ENCODE data around the gene MVP. TPM values are rescaled to one million over a fixed set of nuclear protein-coding genes. Genes with fewer than 3 reads are reported as not detected.

The MVP gene
- total RNA-seq, 6 experiments from 2014 or later, result 234 to 296 (median 268) TPM

DNA sequence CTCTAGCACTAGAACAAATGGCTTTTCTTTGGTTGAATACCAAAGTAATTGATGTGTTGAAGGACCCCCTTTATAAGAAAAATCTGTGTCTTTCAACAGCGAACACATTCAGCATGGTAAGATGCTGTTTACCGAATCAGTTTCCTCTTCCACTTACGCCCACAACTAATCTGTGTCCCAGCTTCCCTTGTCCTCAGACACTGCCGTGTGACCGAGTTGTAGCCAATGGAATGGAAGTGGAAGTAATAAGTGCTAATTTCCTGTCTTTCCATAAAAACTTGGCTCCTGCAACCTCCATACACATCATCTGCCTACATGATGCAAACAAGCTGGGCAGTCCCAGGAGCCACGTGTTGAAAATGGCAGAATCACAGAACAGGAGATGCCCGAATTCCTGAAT is 32.4 kb downstream of the MVP start:
- Mint-ChIP-seq H3K4me3 (no peak overlapping the region), H3K27me3 (ENCODE audit: insufficient read depth) (peaks cover 8% of the 10 kb centered on the region), H3K9me3 (no peaks in the 10 kb centered on the region), H3K27ac (no peak overlapping the region), H3K36me3 (ENCODE audit: low read depth) (peaks cover 16% of the 10 kb centered on the region), H3K4me1 (ENCODE audit: low read depth) (peaks cover 13% of the 10 kb centered on the region)
- DNase-seq, result peak; percentile 50
- TF ChIP-seq, protein P1, sequence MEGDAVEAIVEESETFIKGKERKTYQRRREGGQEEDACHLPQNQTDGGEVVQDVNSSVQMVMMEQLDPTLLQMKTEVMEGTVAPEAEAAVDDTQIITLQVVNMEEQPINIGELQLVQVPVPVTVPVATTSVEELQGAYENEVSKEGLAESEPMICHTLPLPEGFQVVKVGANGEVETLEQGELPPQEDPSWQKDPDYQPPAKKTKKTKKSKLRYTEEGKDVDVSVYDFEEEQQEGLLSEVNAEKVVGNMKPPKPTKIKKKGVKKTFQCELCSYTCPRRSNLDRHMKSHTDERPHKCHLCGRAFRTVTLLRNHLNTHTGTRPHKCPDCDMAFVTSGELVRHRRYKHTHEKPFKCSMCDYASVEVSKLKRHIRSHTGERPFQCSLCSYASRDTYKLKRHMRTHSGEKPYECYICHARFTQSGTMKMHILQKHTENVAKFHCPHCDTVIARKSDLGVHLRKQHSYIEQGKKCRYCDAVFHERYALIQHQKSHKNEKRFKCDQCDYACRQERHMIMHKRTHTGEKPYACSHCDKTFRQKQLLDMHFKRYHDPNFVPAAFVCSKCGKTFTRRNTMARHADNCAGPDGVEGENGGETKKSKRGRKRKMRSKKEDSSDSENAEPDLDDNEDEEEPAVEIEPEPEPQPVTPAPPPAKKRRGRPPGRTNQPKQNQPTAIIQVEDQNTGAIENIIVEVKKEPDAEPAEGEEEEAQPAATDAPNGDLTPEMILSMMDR (IDR thresholded peaks at IDR 0.05), result no peak

DNA sequence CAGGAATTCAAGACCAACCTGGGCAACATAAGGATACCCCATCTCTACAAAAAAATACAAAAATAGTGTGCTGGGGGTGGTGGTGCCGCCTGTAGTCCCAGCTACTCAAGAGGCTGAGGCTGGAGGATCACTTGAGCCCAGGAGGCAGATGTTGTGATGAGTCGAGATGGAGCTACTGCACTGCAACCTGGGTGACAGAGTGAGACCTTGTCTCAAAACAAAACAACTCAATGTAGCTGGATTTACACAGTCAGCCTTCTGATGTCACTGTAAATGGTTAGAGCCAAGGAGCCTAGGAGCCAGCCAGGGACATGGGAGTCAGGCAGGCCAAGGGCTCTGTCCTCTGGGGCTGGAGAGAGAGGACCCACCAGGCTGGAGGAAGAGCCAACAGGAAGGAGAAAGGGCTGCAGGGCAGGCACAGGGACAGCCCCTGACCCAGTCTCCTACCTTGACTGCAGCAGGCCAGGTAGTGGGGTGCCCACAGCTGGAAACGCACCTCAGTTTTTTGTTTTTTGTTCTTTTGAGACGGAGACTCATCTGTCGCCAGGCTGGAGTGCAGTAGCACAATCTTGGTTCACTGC is 34.3 kb downstream of the MVP start:
- peaks cover 4% of the 10 kb centered on the region for H3K27me3 Mint-ChIP-seq (ENCODE audit: insufficient read depth)
- peaks cover 18% of the 10 kb centered on the region for H3K4me1 Mint-ChIP-seq (ENCODE audit: low read depth)
- TF ChIP-seq, protein P1 (IDR thresholded peaks at IDR 0.05), result 0 out of 2 replicates have a peak, but pooled peaks have one; percentile 2
- DNase-seq, result peak; percentile 11
- H3K9me3 Mint-ChIP-seq, result no peaks in the 10 kb centered on the region
- H3K27ac Mint-ChIP-seq, result no peak overlapping the region
- peaks cover 20% of the 10 kb centered on the region for H3K36me3 Mint-ChIP-seq (ENCODE audit: low read depth)
- H3K4me3 Mint-ChIP-seq, result no peak overlapping the region

DNA sequence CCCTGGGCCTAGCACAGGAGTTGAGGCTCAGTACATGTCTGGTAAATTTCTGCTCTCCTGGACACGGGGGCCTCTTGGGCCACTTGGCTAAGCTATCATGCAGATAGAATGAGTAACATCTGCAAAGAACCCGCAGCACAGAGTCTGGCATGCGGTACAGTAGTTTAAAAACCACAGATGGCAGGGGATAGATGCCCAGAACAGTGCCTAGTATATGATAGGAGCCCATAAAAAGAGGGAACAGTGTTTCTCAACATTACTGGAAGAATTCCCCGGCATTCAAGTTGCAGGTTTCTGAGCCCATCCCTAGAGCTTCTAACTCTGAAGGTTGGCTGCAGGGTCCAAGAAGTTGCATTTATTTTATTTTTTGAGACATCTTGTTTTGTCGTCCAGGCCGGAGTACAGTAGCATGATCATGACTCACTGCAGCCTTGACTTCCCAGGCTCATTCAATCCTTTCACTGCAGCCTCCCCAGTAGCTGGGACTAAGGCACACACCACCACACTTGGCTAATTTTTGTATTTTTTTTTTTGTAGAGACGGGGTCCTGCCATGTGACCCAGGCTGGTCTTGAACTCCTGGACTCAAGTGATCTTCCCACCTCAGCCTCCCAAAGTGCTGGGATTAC is 37.0 kb downstream of the MVP start:
- Mint-ChIP-seq H3K27me3 (ENCODE audit: insufficient read depth) (peaks cover 5% of the 10 kb centered on the region), H3K9me3 (no peaks in the 10 kb centered on the region), H3K4me1 (ENCODE audit: low read depth) (peaks cover 36% of the 10 kb centered on the region), H3K4me3 (peak overlapping the region; percentile 13), H3K36me3 (ENCODE audit: low read depth) (peaks cover 17% of the 10 kb centered on the region), H3K27ac (peak overlapping the region; percentile 80)
- TF ChIP-seq, protein P1 (IDR thresholded peaks at IDR 0.05), result no peak
- DNase-seq, result peak; percentile 78

DNA sequence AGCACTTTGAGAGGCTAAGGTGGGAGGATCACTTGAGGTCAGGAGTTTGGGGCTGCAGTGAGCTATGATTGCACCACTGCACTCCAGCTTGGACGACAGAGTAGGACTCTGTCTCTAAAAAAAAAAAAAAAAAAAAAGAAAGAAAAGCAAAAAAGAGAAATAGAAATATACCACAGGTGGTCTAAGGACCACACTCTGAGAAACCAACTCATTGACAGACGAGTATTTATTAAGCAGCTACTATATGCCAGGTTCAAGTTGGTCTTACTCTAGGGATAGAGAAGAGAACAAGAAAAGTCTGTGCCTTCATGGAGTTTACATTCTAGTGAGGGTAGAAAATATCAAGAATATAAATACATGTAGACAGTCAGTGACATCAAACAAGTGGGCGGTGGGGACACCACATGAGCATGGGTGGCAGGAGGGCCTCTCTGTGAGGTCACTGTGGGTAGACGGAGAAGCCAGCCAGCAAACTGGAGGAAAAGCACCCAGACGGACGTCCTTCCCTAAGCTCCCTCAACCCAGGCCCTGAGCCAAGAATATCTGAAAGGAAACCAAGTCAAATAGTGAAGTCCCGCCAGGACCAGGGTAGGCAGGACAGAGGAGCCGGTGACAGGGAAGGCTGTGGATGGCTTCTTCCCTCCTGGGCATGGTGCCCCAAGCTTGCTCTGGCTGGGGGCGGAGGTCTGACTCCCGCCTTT is 38.0 kb downstream of the MVP start:
- DNase-seq, result no peak
- Mint-ChIP-seq H3K36me3 (ENCODE audit: low read depth) (peaks cover 21% of the 10 kb centered on the region), H3K4me1 (ENCODE audit: low read depth) (peaks cover 37% of the 10 kb centered on the region), H3K4me3 (no peak overlapping the region), H3K27me3 (ENCODE audit: insufficient read depth) (peaks cover 5% of the 10 kb centered on the region), H3K9me3 (no peaks in the 10 kb centered on the region), H3K27ac (no peak overlapping the region)
- TF ChIP-seq, protein P1 (IDR thresholded peaks at IDR 0.05), result no peak

DNA sequence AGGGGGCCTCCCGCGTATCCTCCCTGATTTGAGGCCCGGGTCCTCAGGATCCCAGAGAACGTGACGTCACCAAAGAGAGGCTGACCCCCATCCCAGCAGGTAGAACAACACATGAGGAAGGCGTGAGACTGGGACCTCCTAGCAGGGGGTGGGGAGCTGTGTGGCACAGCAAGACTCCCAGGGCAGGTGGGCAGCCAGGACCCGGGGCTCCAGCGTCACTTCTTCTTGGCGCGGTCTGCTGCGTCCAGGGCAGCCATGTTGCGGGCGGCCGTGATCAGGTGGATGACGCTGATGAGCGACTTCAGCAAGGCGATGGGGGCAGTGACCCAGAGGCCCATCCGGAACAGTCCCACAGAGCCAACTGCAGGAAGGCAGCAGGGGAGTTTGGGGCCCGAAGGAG is 38.7 kb downstream of the MVP start:
- Mint-ChIP-seq H3K36me3 (ENCODE audit: low read depth) (peaks cover 21% of the 10 kb centered on the region), H3K27ac (no peak overlapping the region), H3K9me3 (no peaks in the 10 kb centered on the region), H3K4me1 (ENCODE audit: low read depth) (peaks cover 37% of the 10 kb centered on the region), H3K27me3 (ENCODE audit: insufficient read depth) (peaks cover 5% of the 10 kb centered on the region), H3K4me3 (no peak overlapping the region)
- TF ChIP-seq, protein P1 (IDR thresholded peaks at IDR 0.05), result no peak
- no peak for DNase-seq

All from HFFc6 (cell line).